NCI-H2081 treated with DMSO at 0.1 percent for 48 hours (cell line): ENCODE data around the gene SLC44A2.

Experiments
- DNase-seq: peaks from one replicate; lab custom pipeline; 2025; lab: John Stamatoyannopoulos, UW

SLC44A2 gene

DNA sequence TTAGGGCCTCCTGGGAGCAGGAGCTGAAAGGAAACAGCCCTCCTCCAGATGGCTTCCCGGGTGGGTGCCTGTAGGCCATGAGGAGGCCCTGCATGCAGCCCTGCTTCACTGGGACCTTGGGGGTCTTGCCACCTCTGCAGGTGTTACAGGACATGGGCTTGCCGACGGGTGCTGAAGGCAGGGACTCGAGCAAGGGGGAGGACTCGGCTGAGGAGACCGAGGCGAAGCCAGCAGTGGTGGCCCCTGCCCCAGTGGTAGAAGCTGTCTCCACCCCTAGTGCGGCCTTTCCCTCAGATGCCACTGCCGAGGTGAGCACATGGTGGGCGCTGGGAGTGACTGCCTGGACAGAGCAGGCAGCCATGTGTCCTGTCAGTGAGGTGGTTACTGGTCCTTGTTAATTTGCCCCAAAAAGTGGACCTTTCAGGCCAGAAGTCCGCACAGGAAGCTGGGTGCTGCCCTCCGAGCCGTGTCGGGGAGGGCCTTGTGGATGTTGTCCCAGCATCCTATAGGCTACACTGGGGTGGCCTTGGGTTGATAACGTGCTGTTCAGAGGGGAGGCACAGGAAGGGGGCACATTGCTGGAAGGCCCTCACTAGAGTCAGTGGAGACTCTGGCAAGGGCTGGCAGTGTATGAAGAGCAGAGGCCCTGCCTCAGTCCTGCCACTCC is 57.2 kb downstream of the SLC44A2 start:
- DNase-seq = no peak

- no peak for DNase-seq
Measured at GRCh38 chr19:10683064-10683426, 57.7 kb downstream of the SLC44A2 start.

DNA sequence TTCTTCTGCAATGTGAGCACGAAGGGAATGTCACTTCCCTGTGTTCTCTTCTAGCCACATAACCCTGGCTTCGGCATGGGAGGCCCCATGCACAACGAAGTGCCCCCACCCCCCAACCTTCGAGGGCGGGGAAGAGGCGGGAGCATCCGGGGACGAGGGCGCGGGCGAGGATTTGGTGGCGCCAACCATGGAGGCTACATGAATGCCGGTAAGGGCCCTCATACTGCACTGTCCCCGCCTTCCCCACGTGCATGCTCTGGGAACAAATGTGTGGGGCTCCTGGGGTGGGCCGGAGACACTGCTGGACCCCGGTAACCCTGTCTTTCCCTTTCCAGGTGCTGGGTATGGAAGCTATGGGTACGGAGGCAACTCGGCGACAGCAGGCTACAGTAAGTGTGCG is 58.2 kb downstream of the SLC44A2 start:
- DNase-seq = no peak

DNA sequence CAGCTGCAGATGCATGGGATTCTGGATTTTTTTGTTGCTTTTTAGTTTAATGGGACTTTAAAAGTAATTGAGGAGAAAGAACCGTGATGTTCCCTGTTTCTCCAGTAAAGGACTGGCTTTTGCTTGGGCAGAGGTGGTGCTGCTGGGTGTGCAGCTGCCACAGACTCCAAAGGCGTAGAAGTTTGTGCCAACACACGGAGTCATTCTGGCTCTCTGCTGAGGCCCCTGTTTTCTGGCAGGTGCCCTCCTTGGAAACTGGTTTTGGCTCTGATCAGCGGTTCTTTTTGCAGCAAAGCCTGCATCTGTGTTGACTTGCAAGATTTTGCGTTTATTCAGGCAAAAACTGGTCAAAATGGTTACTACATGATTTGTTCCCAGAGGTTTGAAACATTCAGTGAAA is 59.9 kb downstream of the SLC44A2 start:
- DNase-seq = no peak

DNA sequence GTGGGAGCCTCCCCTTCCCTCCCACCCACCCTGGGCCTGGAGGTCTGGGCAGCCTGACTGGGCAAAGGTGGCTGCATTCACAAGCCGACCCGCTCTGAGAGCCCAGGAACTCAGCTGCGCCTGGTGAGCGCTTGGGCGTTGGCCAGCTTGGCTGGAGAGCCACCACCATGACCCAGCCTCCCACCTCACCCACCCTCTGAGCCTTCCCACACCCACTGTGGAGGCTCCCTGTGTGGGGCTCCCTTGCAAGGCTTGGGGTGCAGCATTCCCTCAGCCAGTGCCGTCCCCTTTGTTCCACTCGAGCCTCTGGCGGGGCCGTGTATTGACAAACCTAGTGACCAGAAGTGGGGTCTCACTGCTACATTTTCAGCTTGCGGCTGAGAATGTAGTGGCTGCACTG is 60.8 kb downstream of the SLC44A2 start:
- DNase-seq = no peak

GRCh38 chr19:10686661-10687517 is 61.5 kb downstream of the SLC44A2 start:
- no peak for DNase-seq

DNA sequence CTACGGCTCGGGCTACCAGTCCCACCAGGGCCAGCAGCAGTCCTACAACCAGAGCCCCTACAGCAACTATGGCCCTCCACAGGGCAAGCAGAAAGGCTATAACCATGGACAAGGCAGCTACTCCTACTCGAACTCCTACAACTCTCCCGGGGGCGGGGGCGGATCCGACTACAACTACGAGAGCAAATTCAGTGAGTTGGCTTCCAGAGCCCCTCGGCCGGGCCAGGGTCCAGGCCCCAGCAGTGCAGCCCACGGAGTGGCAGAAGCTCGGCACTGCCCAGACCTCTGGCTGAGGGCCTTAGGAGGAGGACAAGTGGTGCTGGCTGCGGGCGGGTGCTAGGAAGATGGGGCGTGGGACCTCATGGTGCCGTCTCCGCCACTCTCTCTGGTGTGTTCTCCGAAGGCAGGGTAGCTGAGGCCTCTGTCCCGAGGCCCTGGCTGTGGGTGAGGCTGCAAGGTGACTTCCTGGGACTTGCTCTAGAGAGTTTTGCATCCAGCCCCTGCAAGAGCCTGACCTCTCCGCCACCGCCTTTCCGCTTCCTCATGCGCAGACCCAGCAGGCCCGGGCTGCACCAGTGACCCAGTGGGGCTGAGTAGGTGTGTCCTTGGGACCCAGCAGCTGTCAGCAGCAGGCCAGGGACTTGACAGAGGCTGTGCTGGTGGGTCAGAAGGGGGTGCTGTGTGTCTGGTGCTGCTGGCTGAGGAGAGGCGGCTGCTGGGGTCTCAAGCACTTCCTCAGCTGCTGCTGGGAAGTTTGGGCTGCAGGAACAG is 62.4 kb downstream of the SLC44A2 start:
- DNase-seq = no peak

- DNase-seq = no peak
Measured at GRCh38 chr19:10688545-10689280, 63.4 kb downstream of the SLC44A2 start.

GRCh38 chr19:10690341-10690781 is 65.0 kb downstream of the SLC44A2 start:
- no peak for DNase-seq

DNA sequence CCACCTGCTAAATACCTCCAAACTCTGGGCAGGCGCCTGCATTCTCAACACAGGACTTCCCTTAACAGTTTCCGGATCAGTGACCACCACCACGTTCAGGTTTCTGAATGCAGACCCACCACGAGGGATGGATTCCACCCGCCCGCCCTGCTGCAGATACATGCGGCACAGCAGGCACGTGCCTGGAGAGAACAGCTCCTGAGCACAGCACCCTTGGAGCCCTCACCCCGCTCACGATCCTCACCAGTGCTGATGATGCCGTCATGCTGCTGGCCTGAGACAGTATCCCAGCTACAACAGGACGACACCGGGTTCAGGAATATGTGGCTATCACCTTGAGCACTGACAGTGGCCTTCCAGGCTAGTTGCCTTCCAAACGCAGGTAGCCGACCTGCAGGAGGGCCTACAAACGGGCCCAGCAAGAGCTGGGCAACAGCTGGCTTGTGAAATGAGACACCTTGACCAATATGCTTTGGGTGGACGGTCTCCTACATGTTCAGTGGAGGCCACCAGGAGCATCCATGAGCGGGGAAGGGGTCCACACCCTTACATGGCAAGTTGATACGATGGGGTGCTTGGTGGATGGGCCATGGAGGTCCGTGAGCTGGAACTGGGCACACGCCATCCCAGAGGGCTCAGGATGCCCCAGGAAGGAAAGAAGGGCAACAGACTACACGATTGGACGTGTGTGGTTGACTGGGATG is 66.0 kb downstream of the SLC44A2 start:
- no peak for DNase-seq

GRCh38 chr19:10691883-10692282 is 66.5 kb downstream of the SLC44A2 start:
- no peak for DNase-seq

DNA sequence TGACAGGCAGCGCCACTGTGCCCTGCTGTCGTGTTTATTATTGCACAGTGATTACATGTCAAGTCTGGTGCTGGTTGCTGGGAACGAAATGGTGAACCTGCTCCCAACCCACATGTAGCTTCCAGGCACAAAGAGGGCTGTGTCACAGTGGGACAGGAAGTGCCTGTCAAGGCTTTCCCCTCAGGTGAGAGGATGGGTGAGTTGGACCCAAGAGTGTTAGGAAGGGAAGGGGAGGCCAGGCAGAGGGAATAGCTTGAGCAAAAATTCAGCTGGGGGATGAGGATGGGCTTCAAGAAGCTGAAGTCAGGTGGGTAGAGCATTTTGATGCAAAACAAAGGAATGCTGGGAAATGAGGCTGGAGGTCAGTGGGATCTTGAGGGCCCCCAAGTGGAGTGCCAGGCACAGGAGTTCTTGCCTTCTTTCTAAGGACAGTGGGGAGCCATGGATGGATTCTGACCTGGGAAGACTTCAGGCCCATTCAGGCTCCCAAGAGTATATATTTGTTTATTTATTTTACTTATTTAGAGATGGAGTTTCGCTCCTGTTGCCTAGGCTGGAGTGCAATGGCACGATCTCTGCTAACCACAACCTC is 67.4 kb downstream of the SLC44A2 start:
- DNase-seq = no peak
